ENCODE results near the gene CASZ1. TPM values are rescaled to one million over a fixed set of nuclear protein-coding genes. Genes with fewer than 3 reads are reported as not detected.

The CASZ1 gene
- total and polyA plus RNA-seq, 2 experiments from 2014 or later: 3.6 to 6.9 TPM

DNA sequence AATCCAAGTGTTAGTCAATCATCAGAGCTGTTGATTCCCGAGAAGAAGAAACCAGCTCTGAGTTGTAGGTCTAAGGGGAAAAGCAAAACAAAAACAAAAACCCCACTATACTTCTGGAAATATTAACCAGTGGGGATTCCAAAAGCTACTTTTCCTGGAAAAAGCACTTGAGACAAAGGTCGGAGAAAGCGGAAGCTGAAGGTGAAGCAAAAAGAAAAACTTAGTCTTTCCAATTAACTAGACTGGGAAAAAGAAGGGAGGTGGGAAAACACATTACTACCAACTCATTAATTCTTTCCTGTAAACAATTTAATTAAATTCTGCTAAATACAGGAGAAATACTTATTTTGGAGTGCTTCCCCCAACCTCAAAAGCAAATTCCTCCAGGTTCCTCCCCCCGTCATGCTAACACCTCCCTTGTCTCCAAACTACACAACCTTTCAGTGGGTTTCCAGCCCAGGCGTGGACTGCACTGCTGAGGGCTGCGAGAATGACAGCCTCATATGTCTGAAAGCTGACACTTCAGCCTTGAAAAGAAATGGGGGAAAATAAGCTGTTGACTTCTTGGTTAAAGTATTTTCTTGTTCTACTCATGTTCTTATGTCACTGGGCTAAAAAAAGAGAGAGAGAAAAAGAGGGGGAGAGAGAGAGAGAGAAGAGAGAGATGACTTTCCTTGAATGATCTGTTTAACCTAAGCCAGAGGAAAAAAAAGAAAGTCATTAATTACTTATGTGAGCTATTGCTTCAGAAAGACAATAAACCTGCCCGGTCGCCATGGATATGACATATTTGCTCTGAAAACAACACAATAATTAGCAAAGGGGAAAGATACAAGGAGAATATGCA, 5.1 kb downstream of the CASZ1 start:
- TF ChIP-seq EZH2 (IDR thresholded peaks at IDR 0.05; ENCODE audit: borderline replicate concordance) (no peak), EZH2phosphoT487 (IDR thresholded peaks at IDR 0.05; ENCODE audit: low read depth, severe bottlenecking, unreplicated experiment) (no peak)
- TF ChIP-seq, protein P1, sequence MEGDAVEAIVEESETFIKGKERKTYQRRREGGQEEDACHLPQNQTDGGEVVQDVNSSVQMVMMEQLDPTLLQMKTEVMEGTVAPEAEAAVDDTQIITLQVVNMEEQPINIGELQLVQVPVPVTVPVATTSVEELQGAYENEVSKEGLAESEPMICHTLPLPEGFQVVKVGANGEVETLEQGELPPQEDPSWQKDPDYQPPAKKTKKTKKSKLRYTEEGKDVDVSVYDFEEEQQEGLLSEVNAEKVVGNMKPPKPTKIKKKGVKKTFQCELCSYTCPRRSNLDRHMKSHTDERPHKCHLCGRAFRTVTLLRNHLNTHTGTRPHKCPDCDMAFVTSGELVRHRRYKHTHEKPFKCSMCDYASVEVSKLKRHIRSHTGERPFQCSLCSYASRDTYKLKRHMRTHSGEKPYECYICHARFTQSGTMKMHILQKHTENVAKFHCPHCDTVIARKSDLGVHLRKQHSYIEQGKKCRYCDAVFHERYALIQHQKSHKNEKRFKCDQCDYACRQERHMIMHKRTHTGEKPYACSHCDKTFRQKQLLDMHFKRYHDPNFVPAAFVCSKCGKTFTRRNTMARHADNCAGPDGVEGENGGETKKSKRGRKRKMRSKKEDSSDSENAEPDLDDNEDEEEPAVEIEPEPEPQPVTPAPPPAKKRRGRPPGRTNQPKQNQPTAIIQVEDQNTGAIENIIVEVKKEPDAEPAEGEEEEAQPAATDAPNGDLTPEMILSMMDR (IDR thresholded peaks at IDR 0.05; ENCODE audit: poor library complexity): no peak
- Histone ChIP-seq H3K36me3 (replicated peaks; ENCODE audit: insufficient read depth, low read depth) (no peaks in the 10 kb centered on the region), H3K9me2 (replicated peaks; ENCODE audit: insufficient read depth) (no peaks in the 10 kb centered on the region), H2AFZ (no peak overlapping the region), H3K9me3 (ENCODE audit: low read depth) (no peaks in the 10 kb centered on the region), H3K4me1 (ENCODE audit: insufficient read depth) (peaks cover 19% of the 10 kb centered on the region), H3K4me2 (peak overlapping the region; percentile 70), H3K27ac (peak overlapping the region; percentile 71), H3K79me2 (peaks cover 5% of the 10 kb centered on the region), H3K27me3 (peaks cover 25% of the 10 kb centered on the region), H4K20me1 (ENCODE audit: insufficient read depth, poor library complexity, severe bottlenecking) (no peaks in the 10 kb centered on the region), H3K4me3 (no peak overlapping the region)
- WGBS (ENCODE audit: low lambda C conversion rate, missing lambda C conversion rate): 32% methylated on average over 8 of the region's 8 CpGs
- peak; percentile 55 for DNase-seq (ENCODE audit: low spot score)

DNA sequence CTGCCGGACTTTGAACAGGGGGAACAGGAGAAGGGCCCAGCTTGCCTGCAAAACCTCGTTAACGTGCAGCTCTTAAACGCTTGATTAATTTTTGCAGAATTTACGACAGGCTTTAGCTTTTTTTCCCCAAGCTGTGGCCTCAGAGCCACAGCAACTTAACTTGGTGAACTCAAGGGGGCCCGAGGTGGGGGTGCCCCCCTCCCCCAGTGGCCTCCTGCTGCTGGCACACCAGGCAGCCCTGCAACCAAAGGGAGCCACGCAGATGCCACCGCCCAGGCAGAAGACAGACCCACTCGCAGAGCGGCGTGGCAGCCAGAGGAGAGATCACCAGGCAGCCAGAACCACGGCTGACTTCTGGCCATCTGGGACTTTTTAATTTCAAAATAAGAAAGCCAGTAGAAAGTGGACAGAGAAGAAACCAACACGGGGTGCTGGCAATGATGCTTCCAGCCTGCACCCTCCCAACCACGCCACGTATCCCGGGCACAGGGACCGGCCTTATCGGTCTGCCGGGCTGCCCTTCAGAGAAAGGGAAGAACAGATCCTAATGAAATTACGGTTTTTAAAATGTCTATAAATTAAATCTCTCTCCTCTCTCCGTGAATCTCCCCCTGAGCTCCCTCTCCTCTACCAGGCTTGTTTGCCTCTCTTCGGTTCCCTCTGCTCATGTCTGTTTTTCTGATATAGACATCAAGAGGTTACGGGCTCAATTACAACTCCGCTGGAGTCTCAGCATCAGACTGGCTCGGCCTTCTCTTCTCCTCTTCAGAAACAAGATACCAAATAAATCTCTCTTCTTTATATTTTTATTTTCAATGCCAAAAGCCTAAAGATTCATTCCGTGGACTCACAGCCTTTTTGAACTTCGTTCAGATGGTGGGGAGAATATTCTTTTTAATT, 6.4 kb downstream of the CASZ1 start:
- Histone ChIP-seq H2AFZ (no peak overlapping the region), H3K27me3 (peaks cover 16% of the 10 kb centered on the region), H3K79me2 (peaks cover 5% of the 10 kb centered on the region), H3K9me2 (replicated peaks; ENCODE audit: insufficient read depth) (no peaks in the 10 kb centered on the region), H3K36me3 (replicated peaks; ENCODE audit: insufficient read depth, low read depth) (no peaks in the 10 kb centered on the region), H3K4me2 (no peak overlapping the region), H4K20me1 (ENCODE audit: insufficient read depth, poor library complexity, severe bottlenecking) (no peaks in the 10 kb centered on the region), H3K4me3 (no peak overlapping the region), H3K9me3 (ENCODE audit: low read depth) (no peaks in the 10 kb centered on the region), H3K27ac (no peak overlapping the region), H3K4me1 (ENCODE audit: insufficient read depth) (peaks cover 19% of the 10 kb centered on the region)
- WGBS (ENCODE audit: low lambda C conversion rate, missing lambda C conversion rate): 72% methylated on average over 27 of the region's 27 CpGs
- no peak for DNase-seq (ENCODE audit: low spot score)
- TF ChIP-seq, protein P1 (IDR thresholded peaks at IDR 0.05; ENCODE audit: poor library complexity): no peak
- TF ChIP-seq EZH2 (IDR thresholded peaks at IDR 0.05; ENCODE audit: borderline replicate concordance): no peak
- no peak for TF ChIP-seq EZH2phosphoT487 (IDR thresholded peaks at IDR 0.05; ENCODE audit: low read depth, severe bottlenecking, unreplicated experiment)

DNA sequence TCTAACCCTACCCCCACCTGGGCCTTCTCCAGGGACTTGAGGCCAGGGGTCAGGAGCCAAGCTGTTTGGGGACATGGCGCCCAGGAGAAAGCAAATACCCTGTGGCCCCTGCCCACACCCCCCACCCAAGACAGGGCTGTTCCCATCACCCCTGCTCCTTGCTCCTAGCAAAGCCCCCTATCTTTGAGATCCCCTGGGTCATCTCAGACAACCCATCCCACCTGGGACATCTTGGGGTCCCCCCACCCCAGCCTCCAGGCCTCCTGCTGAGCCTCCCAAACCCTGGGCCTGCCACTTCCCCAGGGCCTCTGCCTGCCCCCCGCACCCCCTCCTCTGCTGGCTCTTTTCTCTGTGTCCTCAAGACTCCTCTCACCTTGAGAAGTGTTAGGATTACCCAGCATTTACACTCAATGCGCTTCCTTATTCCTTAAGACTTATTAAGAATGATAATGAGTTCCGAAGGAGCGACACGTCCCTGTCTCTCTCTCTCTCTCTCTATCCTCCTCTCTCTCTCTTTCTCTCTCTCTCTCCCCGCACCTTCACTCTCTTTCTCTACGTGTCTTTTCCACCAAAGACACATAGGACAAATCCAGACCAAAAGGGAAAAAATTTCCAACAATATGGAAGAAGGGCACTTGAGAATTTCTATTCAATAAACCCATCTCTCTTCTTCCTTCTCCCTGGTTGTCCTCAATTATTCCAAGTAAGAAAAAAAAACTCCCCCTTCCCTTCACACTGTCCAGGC, 7.2 kb downstream of the CASZ1 start:
- no peaks in the 10 kb centered on the region for H4K20me1 ChIP-seq (ENCODE audit: insufficient read depth, poor library complexity, severe bottlenecking)
- H3K4me1 ChIP-seq (ENCODE audit: insufficient read depth): peaks cover 18% of the 10 kb centered on the region
- no peaks in the 10 kb centered on the region for H3K36me3 ChIP-seq (replicated peaks; ENCODE audit: insufficient read depth, low read depth)
- no peaks in the 10 kb centered on the region for H3K9me3 ChIP-seq (ENCODE audit: low read depth)
- H3K4me3 ChIP-seq: no peak overlapping the region
- no peak for DNase-seq (ENCODE audit: low spot score)
- TF ChIP-seq EZH2 (IDR thresholded peaks at IDR 0.05; ENCODE audit: borderline replicate concordance) (no peak), EZH2phosphoT487 (IDR thresholded peaks at IDR 0.05; ENCODE audit: low read depth, severe bottlenecking, unreplicated experiment) (no peak)
- TF ChIP-seq, protein P1 (IDR thresholded peaks at IDR 0.05; ENCODE audit: poor library complexity): no peak
- H3K9me2 ChIP-seq (replicated peaks; ENCODE audit: insufficient read depth): no peaks in the 10 kb centered on the region
- peaks cover 12% of the 10 kb centered on the region for H3K27me3 ChIP-seq
- no peak overlapping the region for H2AFZ ChIP-seq
- no peak overlapping the region for H3K4me2 ChIP-seq
- H3K27ac ChIP-seq: no peak overlapping the region
- WGBS (ENCODE audit: low lambda C conversion rate, missing lambda C conversion rate): 72% methylated on average over 8 of the region's 8 CpGs
- peaks cover 5% of the 10 kb centered on the region for H3K79me2 ChIP-seq

Measured in hepatocyte (in vitro differentiated cells).